Midbrain (tissue), 1 donor: ENCODE measurements around the gene FRMD3.
A peak's percentile ranks its signal among the peaks of the same experiment; 100 is the strongest.

Experiments used
- DNase-seq: peaks from one replicate; lab custom pipeline; 2025; lab: John Stamatoyannopoulos, UW

The FRMD3 gene

GRCh38 chr9:83235526-83235925, 302.7 kb downstream of the FRMD3 start:
- no peak for DNase-seq

GRCh38 chr9:83234541-83234940, 303.7 kb downstream of the FRMD3 start:
- no peak for DNase-seq

GRCh38 chr9:83233647-83234046, 304.6 kb downstream of the FRMD3 start:
- DNase-seq, result no peak

GRCh38 chr9:83231039-83231438, 307.2 kb downstream of the FRMD3 start:
- no peak for DNase-seq

- no peak for DNase-seq
Measured at GRCh38 chr9:83220730-83221129, 317.5 kb downstream of the FRMD3 start.

GRCh38 chr9:83219924-83220438, 318.2 kb downstream of the FRMD3 start:
- DNase-seq, result no peak

GRCh38 chr9:83219154-83219923, 318.9 kb downstream of the FRMD3 start:
- peak; percentile 57 for DNase-seq

GRCh38 chr9:83218411-83219090, 319.6 kb downstream of the FRMD3 start:
- no peak for DNase-seq

GRCh38 chr9:83209188-83209731, 328.9 kb downstream of the FRMD3 start:
- DNase-seq, result no peak

- DNase-seq, result no peak
Measured at GRCh38 chr9:83208065-83208850, 329.9 kb downstream of the FRMD3 start.

- no peak for DNase-seq
Measured at GRCh38 chr9:83204047-83204446, 334.2 kb downstream of the FRMD3 start.

GRCh38 chr9:83200531-83200930, 337.7 kb downstream of the FRMD3 start:
- no peak for DNase-seq

GRCh38 chr9:83199832-83200231, 338.4 kb downstream of the FRMD3 start:
- DNase-seq, result no peak

- peak; percentile 75 for DNase-seq
Measured at GRCh38 chr9:83199240-83199639, 339.0 kb downstream of the FRMD3 start.

GRCh38 chr9:83198371-83198770, 339.8 kb downstream of the FRMD3 start:
- no peak for DNase-seq

GRCh38 chr9:83197591-83197990, 340.6 kb downstream of the FRMD3 start:
- no peak for DNase-seq

- DNase-seq, result no peak
Measured at GRCh38 chr9:83196946-83197345, 341.3 kb downstream of the FRMD3 start.
